Stimulated activated CD4-positive, alpha-beta T cell treated with anti-CD3 and anti-CD28 coated beads, TNF-alpha, amount 100 ng/mL, for 4 hours (primary cell): Measurements from ENCODE around the gene ZNF654.
"Not testable (repeated sequence)": the region's sequence is repeated elsewhere in the genome, so short reads cannot be mapped to it uniquely, and the experiment has no call there.

ENCODE experiments used
- DNase-seq, 3 experiments: peaks; one replicate each; pipeline ENCODE4 v3.0.0-alpha.2; 2020; ENCODE audit warnings: low read depth in 3 of 3

Gene ZNF654

DNA sequence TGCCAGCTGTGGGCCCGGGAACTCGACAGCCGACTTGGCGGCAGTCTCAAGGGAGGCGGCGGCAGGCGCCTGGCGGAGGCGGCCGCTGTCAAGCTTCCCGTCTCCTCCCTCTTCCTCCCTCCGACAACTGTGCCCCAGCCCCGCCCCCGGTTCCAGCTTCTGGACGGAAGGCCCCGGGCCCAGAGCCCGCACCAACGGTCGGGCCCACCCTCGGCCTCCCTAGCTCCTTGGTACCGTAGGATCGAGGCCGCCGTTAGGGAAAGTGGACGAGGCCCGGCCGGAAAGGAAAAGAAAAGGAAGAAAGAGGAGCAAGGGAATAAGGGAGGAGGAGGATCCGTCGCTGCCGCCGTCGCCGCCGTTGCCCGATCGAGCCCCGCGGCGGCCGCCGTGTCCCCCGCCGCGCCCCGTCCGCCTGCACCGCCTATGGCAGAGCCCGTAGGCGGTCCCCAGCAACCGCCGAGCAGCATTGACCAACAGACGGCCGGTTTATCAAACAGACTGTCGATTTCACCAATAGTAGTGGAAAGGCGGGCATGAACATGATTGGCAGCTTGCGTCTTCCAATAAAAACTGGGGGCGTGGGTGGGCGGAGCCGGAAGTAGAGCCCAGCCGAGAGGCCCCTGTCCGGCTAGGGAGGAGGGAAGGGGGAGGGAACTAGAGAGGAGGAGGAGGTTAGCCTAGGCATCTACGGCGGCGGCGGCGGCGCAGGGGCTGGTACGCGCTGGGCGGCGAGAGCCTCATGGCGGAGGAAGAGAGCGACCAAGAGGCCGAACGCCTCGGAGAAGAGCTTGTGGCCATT lies at the start of gene ZNF654, which contains the start of gene CGGBP1:
Gene ZNF654, plus strand, starts transcription at position 675 of the 799 bp plus-strand sequence. Its CDS starts 65 bp downstream, at position 740.
Gene CGGBP1, minus strand, starts transcription at position 425 of the 799 bp plus-strand sequence. CDS start 3,029 bp downstream, outside the sequence.
- peak; percentile 96 to 99 (median 99) for DNase-seq

DNA sequence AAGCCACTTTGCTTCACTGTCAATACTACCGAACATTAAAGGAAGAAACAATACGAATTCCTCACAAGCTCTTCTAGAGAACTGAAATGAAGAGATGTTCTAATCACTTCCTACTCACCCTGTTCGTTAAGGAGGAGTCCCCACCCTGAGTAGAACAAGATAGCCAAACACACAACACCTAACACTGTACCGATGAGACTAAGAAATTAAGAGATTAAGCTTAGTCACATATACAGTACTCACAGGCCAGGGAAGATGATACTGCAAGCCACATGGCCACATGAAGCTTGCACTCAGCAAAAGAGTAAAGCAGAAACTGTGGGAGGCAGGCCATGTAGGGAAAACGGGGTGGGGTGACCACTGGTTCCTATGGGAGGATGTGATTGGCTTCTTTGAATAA lies 48.2 kb upstream of the ZNF654 start:
- DNase-seq = no peak

DNA sequence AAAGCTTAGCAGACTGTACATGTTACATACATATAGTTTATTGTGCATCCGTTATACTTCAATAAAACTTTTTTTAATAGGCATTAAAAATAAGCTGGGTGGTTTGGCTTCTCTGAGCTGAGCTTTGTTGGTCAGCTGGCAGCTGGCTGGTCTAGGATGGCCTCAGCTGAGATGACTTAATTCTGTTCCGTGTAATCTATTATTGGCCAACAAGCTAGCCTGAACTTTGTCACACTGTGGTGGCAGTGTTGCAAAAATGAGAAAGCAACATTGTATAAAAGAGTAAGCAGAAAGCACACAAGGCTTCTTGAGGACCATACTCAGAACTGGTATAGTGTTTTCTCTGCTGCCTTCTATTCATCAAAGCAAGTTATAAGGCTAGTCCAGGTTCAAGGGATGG lies 45.5 kb upstream of the ZNF654 start:
- DNase-seq = no peak

DNA sequence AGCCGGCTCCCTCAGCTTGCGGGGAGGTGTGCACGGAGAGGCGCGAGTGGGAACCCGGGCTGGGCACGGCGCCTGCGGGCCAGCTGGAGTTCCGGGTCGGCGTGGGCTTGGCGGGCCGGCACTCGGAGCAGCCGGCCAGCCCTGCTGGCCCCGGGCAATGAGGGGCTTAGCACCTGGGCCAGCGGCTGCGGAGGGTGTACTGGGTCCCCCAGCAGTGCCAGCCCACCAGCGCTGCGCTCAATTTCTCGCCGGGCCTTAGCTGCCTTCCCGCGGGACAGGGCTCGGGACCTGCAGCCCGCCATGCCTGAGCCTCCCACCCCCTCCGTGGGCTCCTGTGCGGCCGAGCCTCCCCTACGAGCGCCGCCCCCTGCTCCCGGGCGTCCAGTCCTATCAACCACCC lies 43.4 kb upstream of the ZNF654 start:
- DNase-seq = not testable (repeated sequence)

DNA sequence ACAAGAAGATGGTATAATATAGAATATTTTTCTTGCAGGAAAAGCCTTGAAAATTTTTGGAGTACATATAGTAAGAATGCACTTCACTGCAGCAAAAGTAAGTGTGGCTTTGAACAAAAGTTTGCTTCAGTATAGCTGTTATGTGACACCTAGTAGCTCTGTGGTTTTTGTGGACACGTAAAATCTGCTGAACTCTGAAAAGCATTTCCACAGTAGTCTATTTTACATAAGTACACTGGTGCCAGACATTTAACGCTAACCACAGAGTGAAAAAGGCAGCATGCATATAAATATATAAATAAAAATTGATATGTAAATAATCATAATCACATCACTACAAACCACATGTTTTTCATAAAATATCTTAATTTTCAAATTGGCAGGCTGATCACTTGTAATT lies 40.0 kb upstream of the ZNF654 start:
- DNase-seq = no peak

DNA sequence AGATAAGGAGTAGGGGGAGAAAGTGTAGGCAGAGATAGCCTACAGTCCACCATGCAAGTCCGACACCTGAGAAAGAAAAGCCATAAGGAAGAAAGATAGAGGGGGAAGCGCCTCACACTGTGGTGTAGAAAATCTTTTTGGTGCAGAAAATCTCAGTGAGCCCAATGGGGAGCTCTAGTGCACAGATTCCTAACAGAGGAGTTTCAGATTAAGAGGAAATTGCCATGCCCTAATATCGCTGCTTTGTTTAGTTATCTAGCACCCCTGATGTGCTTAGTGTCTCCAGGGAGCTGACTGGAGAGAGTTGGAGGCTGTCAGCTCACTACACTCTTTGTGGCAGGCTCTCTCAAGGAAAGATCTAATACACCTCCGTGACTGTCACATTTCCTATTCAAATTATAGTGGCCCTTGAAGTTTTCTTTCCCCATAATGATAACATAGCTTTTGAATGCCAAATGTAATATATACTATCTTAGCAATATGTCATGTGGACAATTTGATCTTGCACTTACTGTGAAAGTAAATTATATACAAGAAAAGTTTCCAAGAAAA lies 34.0 kb upstream of the ZNF654 start:
- no peak for DNase-seq

DNA sequence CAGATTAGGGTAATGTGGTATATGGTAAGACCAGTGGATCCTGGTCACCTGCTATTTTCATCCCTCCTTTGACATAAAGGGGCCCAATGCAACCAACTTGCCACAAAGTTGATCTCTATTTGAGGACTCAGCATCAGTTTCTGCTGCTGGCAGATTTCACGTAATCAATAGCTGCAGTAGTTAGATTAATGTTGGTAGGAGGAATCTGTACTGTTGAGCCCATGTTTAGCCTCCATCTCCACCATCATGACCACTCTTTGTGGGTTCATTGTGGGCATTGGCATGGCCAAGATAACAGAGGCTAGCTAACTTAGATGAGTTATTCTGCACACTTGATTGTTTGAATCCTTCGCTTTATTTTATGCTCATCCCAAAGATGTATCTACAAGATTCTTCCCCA lies 30.2 kb upstream of the ZNF654 start:
- no peak for DNase-seq

DNA sequence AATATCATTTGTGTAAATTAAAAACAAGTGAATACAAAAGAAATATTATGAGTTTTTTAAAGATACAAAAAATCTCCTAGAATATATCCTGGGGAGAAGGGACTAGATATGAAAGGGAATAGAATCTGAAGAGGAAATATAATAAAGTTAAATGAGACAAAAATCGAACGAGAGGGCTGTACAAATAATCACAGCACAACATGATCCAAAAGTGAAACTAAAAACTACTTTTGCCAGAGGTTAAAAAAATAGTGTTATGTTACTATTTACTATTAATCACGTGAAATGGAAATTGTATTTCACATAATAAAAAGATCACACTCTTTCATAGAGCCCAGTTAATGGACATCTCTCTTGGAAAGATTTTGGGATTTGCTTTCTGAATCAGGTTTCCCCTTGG lies 28.8 kb upstream of the ZNF654 start:
- DNase-seq = no peak

DNA sequence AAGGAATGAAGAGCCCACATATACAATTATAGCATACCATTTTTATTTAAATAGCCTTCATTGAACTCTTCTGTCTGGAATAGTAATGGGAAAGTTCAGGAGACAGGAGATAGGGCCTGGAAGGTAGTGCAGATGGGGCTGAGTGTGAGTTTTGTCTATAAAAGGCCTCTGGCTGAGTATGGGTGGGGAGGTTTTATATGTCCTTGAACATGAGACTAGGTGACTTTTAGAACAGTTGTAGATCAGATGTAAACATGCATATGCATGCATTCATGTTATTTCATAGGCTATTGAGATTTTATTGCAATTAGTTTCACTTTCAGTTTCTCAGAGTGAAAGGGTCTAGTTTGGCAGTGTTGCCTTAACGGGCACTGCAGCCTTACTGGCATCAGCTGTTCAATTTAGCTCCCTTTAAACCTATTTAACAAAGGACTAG lies 27.4 kb upstream of the ZNF654 start:
- no peak for DNase-seq

DNA sequence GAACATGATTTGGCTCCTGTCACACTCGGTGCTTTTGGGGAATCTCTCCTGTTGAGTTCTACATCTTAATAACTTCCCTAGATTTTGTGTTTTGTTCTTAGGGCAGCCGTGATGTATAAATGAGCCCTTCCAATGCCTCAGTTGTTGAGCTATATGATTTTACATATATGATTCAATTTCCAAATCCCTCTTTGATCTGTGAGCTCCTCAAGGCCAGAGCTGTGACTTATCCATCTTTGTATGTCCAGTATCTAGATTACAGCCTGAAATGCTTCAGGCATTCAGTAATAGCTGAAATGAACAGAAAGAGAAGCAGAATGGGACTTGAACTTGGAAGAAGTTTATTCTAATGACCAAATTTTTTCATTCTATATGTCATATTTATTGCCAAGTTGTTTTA lies 26.8 kb upstream of the ZNF654 start:
- no peak for DNase-seq

DNA sequence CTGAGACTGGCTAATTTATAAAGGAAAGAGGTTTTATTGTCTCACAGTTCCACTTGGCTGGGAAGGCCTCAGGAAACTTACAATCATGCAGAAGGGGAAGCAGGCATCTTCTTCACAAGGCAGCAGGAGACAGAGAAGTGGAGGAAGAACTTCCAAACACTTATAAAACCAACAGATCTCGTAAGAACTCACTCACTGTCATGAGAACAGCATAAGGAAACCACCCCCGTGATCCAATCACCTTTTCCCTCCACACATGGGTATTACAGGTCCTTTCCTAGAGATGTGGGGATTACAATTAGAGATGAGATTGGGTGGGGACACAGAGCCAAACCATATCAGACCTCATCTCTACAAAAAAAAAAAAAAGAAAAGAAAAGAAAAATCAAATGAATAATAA lies 26.0 kb upstream of the ZNF654 start:
- DNase-seq = no peak

DNA sequence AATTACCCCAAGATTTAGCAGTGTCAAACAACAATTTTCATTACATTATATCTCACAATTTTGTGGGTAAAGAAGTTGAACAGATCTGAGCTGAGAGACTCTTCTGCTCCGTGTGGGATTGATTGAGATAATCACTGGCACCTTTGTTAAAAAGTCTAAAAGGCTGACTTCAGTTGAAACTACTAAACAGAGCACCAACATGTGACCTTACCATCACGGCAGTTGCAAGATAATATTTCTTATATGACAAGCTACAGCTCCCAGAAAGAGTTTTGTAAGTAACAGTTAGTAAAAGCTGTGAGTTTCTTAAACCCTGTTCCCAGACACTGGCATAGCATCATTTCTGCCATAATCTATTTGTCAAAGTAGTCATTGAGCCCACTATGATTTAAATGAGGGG lies 25.2 kb upstream of the ZNF654 start:
- DNase-seq = no peak

DNA sequence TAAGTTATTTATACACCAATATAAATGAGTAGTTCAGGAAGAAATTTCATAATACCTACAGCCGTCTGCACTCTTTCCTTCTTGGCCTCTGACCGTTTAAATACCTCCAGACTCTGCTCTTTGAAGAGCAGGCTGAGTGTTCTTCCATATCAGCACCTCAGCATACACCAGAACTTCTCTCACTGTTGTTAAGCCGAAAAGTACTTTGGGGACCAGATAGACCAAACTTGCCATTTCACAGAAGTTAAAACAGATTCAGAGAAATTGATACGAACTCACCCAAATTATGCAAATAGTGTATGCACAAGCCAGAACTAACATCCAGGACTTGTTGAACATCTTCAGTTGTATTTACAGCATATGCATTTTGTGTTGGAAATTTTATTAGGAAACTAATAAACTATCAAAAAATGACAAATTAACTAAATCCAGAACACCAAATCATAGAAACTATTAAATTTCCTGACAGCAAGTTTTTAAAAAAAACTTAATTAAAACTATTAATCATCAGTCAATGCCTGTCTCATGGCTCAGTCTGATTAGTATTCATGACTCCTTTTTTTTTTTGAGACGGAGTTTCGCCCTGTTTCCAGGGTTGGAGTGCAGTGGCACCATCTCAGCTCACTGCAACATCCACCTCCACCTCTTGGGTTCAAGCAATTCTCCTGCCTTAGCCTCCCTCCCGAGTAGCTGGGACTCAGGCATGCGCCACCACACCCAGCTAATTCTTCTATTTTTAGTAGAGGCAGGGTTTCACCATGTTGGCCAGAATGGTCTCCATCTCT lies 24.4 kb upstream of the ZNF654 start:
- DNase-seq = no peak

DNA sequence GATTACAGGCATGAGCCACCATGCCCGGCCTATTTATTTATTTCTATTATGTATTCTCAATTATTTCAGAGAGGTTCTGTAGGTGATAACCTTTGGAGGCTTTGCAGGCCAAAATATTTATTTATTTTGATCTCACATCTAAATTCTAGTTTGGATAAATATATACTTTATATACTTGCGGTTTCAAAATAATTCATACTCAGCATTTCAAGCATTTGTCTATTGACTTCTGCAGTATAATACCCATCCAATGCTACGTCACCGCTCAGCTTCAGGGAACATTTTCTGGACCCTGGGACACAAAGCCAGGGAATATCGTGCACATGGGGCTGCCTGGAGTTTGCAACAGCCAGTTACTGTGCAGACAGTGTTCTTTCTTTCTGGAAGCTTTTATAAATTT lies 22.8 kb upstream of the ZNF654 start:
- no peak for DNase-seq

DNA sequence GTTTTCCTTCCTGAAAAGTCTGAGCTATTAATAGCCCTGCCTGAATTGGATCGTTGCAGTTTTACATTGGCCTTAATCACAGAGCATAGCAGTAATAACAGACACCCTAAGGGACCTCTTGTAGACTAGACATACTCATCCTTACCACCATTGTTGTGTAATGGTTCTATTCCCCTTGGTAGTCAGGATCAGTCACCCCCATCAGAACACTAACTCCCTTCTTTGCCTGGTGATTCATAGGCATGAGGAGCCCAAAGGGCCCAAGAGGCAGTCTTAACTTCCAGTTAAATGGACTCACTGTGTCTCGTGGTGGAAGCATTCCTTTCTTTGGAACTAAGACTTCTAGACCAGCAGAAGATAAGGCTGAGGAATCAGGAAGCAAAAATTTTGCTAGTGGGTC lies 20.5 kb upstream of the ZNF654 start:
- no peak for DNase-seq

DNA sequence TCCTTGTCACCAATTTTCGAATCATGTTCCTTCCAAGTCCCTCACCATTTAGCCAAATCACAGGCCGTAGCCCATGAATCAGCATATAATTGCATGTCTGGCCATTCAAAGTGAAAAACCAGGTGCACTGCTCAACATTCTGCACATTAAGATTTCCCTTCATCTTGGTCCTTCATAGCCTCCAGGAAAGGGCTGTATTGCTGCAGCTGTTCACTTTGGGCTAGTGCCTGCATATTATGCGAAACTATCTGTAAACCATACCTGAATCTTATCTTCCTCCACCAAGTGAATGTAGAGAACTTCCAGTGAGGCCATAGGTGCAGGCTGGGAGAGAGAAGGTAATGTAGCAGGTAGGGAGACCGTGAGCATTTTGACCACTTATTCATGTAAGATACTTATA lies 18.5 kb upstream of the ZNF654 start:
- DNase-seq = no peak

DNA sequence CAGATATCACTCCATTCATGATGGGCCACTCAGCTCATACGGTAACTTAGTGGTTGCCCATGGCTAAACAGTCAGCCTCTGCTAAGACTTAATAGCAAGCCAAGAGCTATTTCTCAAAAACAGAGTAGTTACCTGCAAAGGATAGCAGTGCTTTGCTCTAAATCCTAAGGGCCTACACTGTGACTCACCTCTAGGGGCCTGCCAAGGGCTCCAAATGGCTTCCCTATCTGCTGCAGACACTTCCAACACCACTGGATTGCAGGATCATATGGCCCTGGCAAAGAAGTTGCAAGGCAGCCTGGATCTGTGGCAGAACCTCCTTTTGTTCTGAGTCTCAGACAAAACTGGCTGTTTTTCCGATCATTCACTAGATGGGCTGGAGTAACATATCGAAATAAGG lies 18.1 kb upstream of the ZNF654 start:
- no peak for DNase-seq

DNA sequence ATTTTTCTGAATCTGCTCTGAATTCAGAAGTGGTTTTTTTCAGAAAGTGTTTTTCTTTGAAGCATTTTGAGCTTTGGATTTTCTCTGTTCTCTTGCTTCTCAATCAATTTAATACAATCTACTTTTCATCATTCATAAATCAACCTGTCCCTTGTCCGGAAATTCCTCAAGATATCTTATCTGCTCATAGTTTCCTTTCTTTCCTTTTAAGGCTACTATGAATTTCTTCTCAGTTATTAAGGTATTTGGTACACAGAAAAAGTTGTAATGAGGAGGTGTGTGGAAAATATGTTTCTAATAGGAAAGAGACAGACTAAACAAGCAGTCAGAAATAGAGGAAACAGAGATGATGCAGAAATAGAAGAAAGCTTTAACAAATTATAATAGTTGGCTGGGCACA lies 14.6 kb upstream of the ZNF654 start:
- no peak for DNase-seq

DNA sequence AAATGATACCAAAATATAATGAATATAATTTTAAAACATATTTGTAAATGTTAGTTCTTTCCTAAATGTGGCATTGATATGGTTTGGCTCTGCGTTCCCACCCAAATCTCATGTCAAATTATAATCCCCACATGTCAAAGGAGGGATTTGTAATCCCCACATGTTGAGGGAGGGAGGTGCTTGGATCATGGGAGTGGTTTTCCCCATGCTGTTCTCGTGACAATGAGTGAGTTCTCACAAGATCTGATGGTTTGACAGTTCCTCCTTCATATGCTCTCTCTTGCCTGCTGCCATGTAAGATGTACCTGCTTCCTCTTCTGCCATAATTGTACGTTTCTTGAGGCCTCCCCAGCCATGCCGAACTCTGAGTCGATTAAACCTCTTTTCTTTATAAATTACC lies 12.3 kb upstream of the ZNF654 start:
- no peak for DNase-seq

DNA sequence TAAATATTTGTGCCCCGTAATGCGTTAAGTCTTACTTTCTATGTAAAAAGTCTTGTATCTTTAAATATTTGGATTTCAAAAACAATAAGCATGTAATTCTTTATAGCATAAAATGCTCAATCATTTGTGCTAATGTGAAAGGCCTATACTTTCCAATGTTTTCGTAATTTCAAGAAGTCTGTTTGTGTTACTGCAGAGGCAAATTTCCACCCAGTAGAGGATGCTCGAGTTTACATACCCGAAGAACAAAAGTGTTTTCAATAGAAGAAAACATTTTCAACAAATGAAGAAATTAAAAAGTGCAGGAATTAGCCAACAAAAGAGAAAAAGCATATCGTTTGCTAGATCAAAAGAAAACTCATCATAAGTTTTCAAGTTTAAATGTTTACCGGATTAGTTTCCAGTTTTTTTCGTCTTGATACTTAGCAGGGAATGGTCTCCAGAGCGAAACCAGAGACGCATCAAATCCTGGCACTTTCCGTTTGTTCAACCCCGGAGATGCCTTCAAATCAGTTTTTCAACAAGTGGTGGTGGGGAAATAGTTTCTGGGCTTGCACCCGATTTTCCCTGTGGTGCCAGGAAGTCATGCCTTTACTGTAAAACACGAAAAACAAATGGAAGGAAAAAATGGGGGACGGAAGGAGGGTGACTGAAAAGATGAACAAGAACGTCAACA lies 1.3 kb upstream of the ZNF654 start:
- peak in 1 of 3 experiments; percentile 3 for DNase-seq

DNA sequence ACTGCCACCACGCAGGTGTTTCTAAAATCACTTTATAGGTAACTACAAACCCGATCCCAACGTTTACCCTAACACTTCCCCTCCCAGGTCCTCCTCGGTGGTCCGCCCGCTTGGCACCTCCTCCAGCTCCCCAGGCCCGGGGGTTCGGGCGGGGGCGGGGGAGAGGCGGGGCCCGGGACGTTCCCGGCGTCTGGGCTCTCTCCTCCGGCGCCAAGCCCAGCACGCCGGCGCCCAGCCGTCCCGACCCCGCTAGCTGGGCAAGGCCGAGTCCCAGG lies 812 bp upstream of the ZNF654 start:
- DNase-seq = no peak

DNA sequence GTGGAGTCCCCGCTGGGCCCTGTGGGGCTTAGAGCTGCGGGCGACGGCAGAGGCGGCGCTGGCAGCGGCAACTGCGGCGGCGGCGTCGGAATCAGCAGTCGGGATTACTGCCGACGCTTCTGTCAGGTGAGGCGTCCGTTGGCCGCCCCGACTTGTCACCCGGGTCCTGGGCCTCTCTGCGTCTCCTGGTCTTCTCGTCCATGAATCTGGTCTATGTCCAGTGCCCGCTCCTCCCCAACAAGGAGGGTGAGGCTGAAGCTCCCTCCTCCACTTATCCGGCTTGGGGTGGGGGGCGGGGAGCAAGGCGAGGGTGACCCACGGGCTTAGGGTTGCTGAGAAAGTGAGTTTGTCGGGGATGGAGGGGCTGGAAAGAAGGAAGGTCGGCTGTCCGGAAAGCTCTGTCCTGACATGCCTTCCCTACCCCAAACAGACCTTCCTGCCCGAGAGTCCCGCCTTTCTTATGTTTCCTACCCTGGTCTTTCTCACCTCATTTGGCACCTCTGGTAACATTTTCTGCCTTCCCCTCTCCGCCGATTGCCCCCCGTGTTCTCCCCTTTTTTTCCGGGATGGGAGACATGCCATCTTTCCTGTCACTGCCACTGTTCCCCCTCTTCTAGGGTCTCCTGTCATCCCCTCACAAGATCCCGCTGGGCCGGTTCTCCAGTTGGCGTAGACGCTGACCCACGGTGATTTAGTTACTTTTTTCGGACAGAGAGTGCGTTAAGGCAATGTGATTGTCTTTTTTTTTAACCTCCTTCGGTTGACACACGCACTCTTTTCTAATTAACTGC lies 520 bp downstream of the ZNF654 start:
- DNase-seq = no peak
